PC-3 (cell line): ENCODE measurements around the gene TMPRSS15. TPM values are rescaled to one million over a fixed set of nuclear protein-coding genes. Genes with fewer than 3 reads are reported as not detected.

Experiments used
- ATAC-seq: fragments of 200-7000 bp; cut with Tn5 transposase; 2 replicates; pipeline ENCODE4 v1.9.1; 2020; ENCODE audit warnings: mild to moderate bottlenecking, moderate library complexity
- BruUV-seq: library from RNA; stranded (reverse); fragments of 400-500 nt; replicated peaks from 2 replicates; lab custom pipeline; 2021; lab: Mats Ljungman, UMichigan
- CTCF ChIA-PET: fragments of 300-600 bp; sonication (Branson Sonifier 250); formaldehyde crosslinking; loops from one replicate; lab custom pipeline; 2022; ENCODE audit warnings: antibody characterized with exemption; lab: Charles Lee
- POLR2A ChIA-PET: fragments of 300-600 bp; sonication (Branson Sonifier 250); formaldehyde crosslinking; loops from one replicate; lab custom pipeline; 2022; ENCODE audit warnings: antibody characterized with exemption; ENCODE audit not compliant: unreplicated experiment; lab: Charles Lee
- DNase-seq: peaks from one replicate; pipeline ENCODE4 v3.0.0-alpha.2; 2015
- H2AFZ ChIP-seq: fragments of 300-600 bp; sonication (generic); 2 replicates; pipeline ENCODE4 v1.6.0; 2016; ENCODE audit warnings: antibody characterized with exemption, low read length
- H3F3A ChIP-seq: fragments of 300-600 bp; sonication (generic); one replicate; pipeline ENCODE4 v1.6.0; 2017; ENCODE audit warnings: antibody characterized with exemption, low read length, control low read depth, mild to moderate bottlenecking; ENCODE audit not compliant: unreplicated experiment
- H3K27ac ChIP-seq: fragments of 300-600 bp; sonication (generic); 2 replicates; pipeline ENCODE4 v1.5.1; 2016; ENCODE audit warnings: mild to moderate bottlenecking, low read length
- H3K27me3 ChIP-seq: fragments of 300-600 bp; sonication (generic); 2 replicates; pipeline ENCODE4 v1.6.1; 2016; ENCODE audit warnings: low read length, mixed read lengths
- H3K36me3 ChIP-seq: fragments of 300-600 bp; sonication (generic); 2 replicates; pipeline ENCODE4 v1.6.1; 2016; ENCODE audit warnings: low read depth, mixed run types, low read length, mixed read lengths
- H3K4me1 ChIP-seq: fragments of 300-600 bp; sonication (generic); 2 replicates; pipeline ENCODE4 v1.5.1; 2016; ENCODE audit warnings: low read length; ENCODE audit not compliant: insufficient read depth
- H3K4me2 ChIP-seq: fragments of 300-600 bp; sonication (generic); 2 replicates; pipeline ENCODE4 v1.6.0; 2016; ENCODE audit warnings: low read length
- H3K4me3 ChIP-seq: fragments of 300-600 bp; sonication (generic); 2 replicates; pipeline ENCODE4 v1.5.1; 2016; ENCODE audit warnings: mild to moderate bottlenecking, low read length, mixed read lengths
- H3K79me2 ChIP-seq: fragments of 300-600 bp; sonication (generic); 2 replicates; pipeline ENCODE4 v1.6.1; 2017; ENCODE audit warnings: low read length, mixed read lengths
- H3K9ac ChIP-seq: fragments of 300-600 bp; sonication (generic); 2 replicates; pipeline ENCODE4 v1.6.0; 2016; ENCODE audit warnings: mild to moderate bottlenecking, low read length
- H3K9me2 ChIP-seq: fragments of 300-600 bp; sonication (generic); replicated peaks from 2 replicates; pipeline ENCODE4 v1.6.1; 2016; ENCODE audit warnings: mixed run types, low read length, mixed read lengths
- H3K9me3 ChIP-seq: fragments of 300-600 bp; sonication (generic); 2 replicates; pipeline ENCODE4 v1.6.1; 2016; ENCODE audit warnings: low read length, mixed read lengths
- H4K20me1 ChIP-seq: fragments of 300-600 bp; sonication (generic); 2 replicates; pipeline ENCODE4 v1.6.1; 2016; ENCODE audit warnings: low read length, mixed read lengths
- CTCF ChIP-seq: fragments of 300-600 bp; sonication (generic); conservative IDR thresholded peaks from 2 replicates; pipeline ENCODE4 v1.5.1; 2017; ENCODE audit warnings: antibody characterized with exemption, low read depth, mild to moderate bottlenecking, low read length
- EZH2 ChIP-seq: fragments of 300-600 bp; sonication (generic); IDR thresholded peaks from one replicate; pipeline ENCODE4 v1.6.1; 2017; ENCODE audit warnings: antibody characterized with exemption, mild to moderate bottlenecking, low read length; ENCODE audit not compliant: unreplicated experiment
- EZH2phosphoT487 ChIP-seq: fragments of 300-600 bp; sonication (generic); IDR thresholded peaks from 2 replicates; pipeline ENCODE4 v1.6.1; 2018; ENCODE audit warnings: mild to moderate bottlenecking, antibody characterized with exemption, low read length, borderline replicate concordance
- intact Hi-C: fragments of 100-400 bp; cut with micrococcal nuclease; formaldehyde crosslinking; loops from 2 replicates; pipeline ENCODE4 v1.9.0; 2023
- total RNA-seq: library from RNA; depleted of rRNA; stranded (reverse); fragments of >200 nt; gene quantifications from 2 replicates; pipeline ENCODE4 v1.2.3, GENCODE V29; 2014

The TMPRSS15 gene
- total RNA-seq, 1 experiment from 2014 or later: not detected

- DNase-seq (peak; percentile 29), ATAC-seq (no peak)
- Histone ChIP-seq H3K4me1 (no peaks in the 10 kb centered on the region), H3K79me2 (no peaks in the 10 kb centered on the region), H3F3A (no peaks in the 10 kb centered on the region), H2AFZ (no peak overlapping the region), H3K4me2 (no peak overlapping the region), H3K9me2 (no peaks in the 10 kb centered on the region), H3K9me3 (no peaks in the 10 kb centered on the region), H3K36me3 (no peaks in the 10 kb centered on the region), H3K4me3 (no peak overlapping the region), H4K20me1 (no peaks in the 10 kb centered on the region), H3K27ac (no peak overlapping the region), H3K9ac (no peak overlapping the region), H3K27me3 (no peaks in the 10 kb centered on the region)
- BruUV-seq: no TSS peak
- TF ChIP-seq EZH2phosphoT487 (no peak), CTCF (no peak)
- ChIA-PET POLR2A (no interaction called here), CTCF (no interaction called here)
- intact Hi-C loops: no loop called here
Measured at GRCh38 chr21:18340387-18340942, 63.1 kb downstream of the TMPRSS15 start.

GRCh38 chr21:18335651-18336236 lies 67.8 kb downstream of the TMPRSS15 start:
- no peaks in the 10 kb centered on the region for H3K36me3 ChIP-seq
- H2AFZ ChIP-seq: no peak overlapping the region
- no peaks in the 10 kb centered on the region for H3K27me3 ChIP-seq
- no TSS peak for BruUV-seq
- no peak overlapping the region for H3K4me3 ChIP-seq
- no peaks in the 10 kb centered on the region for H3F3A ChIP-seq
- no peak overlapping the region for H3K4me2 ChIP-seq
- DNase-seq (no peak), ATAC-seq (no peak)
- H4K20me1 ChIP-seq: no peaks in the 10 kb centered on the region
- TF ChIP-seq CTCF (no peak), EZH2phosphoT487 (no peak), EZH2 (no peak)
- H3K9me2 ChIP-seq: no peaks in the 10 kb centered on the region
- H3K9me3 ChIP-seq: no peaks in the 10 kb centered on the region
- no peaks in the 10 kb centered on the region for H3K4me1 ChIP-seq
- ChIA-PET POLR2A (no interaction called here), CTCF (no interaction called here)
- H3K27ac ChIP-seq: no peak overlapping the region
- intact Hi-C loops: no loop called here
- H3K9ac ChIP-seq: no peak overlapping the region
- no peaks in the 10 kb centered on the region for H3K79me2 ChIP-seq

GRCh38 chr21:18334066-18334465 lies 69.5 kb downstream of the TMPRSS15 start:
- no peaks in the 10 kb centered on the region for H3K27me3 ChIP-seq
- H3K36me3 ChIP-seq: no peaks in the 10 kb centered on the region
- H3K79me2 ChIP-seq: no peaks in the 10 kb centered on the region
- no peaks in the 10 kb centered on the region for H3K4me1 ChIP-seq
- H3F3A ChIP-seq: no peaks in the 10 kb centered on the region
- no peaks in the 10 kb centered on the region for H4K20me1 ChIP-seq
- BruUV-seq: no TSS peak
- H3K4me3 ChIP-seq: no peak overlapping the region
- TF ChIP-seq EZH2phosphoT487: no peak
- TF ChIP-seq EZH2: no peak
- no peak for TF ChIP-seq CTCF
- intact Hi-C loops: no loop called here
- ATAC-seq (no peak), DNase-seq (peak; percentile 36)
- no peak overlapping the region for H3K9ac ChIP-seq
- no peak overlapping the region for H3K4me2 ChIP-seq
- H3K9me2 ChIP-seq: 0 out of 2 replicates have a peak, but pooled peaks cover 3% of the 10 kb centered on the region
- ChIA-PET CTCF (no interaction called here), POLR2A (no interaction called here)
- H3K9me3 ChIP-seq: no peaks in the 10 kb centered on the region
- H3K27ac ChIP-seq: no peak overlapping the region
- no peak overlapping the region for H2AFZ ChIP-seq
